GM23248 (cell line): ENCODE data around the gene SEMA4D.

ENCODE experiments used
- EZH2 ChIP-seq: fragments of 200-600 bp; sonication (generic); IDR thresholded peaks from 2 replicates; pipeline ENCODE4 v1.6.1; 2018; ENCODE audit warnings: antibody characterized with exemption, mild to moderate bottlenecking; ENCODE audit not compliant: insufficient read depth, poor library complexity, severe bottlenecking
- EZH2phosphoT487 ChIP-seq: fragments of 200-600 bp; sonication (generic); IDR thresholded peaks from 2 replicates; pipeline ENCODE4 v1.6.1; 2018; ENCODE audit warnings: antibody characterized with exemption, moderate library complexity, mild to moderate bottlenecking, low read depth; ENCODE audit not compliant: insufficient read depth

GRCh38 chr9:89536600-89536999 lies 38.7 kb upstream of the SEMA4D start:
- no peak for TF ChIP-seq EZH2
- no peak for TF ChIP-seq EZH2phosphoT487
